Colonic mucosa (tissue), 4 donors: ENCODE results near the gene DENND1A. TPM values are rescaled to one million over a fixed set of nuclear protein-coding genes. Genes with fewer than 3 reads are reported as not detected.

Experiments used
- DNase-seq: peaks from one replicate; pipeline ENCODE4 v3.0.0-alpha.2; 2020
- H3K27ac ChIP-seq: fragments of 200-600 bp; one replicate; pipeline ENCODE4 v1.8.0; 2021
- H3K27me3 ChIP-seq: fragments of 200-600 bp; one replicate; pipeline ENCODE4 v1.8.0; 2021
- H3K36me3 ChIP-seq: fragments of 200-600 bp; one replicate; pipeline ENCODE4 v1.8.0; 2021
- H3K4me1 ChIP-seq: fragments of 200-600 bp; one replicate; pipeline ENCODE4 v1.8.0; 2021; ENCODE audit warnings: mild to moderate bottlenecking
- H3K4me3 ChIP-seq: fragments of 200-600 bp; one replicate; pipeline ENCODE4 v1.8.0; 2021
- H3K9ac ChIP-seq, 2 donors: one replicate each; pipeline ENCODE4 v1.7.0; 2013; ENCODE audit warnings: control low read depth in 2 of 2, low read depth in 2 of 2, low read length in 2 of 2
- H3K9me3 ChIP-seq: fragments of 200-600 bp; one replicate; pipeline ENCODE4 v1.8.0; 2021
- intact Hi-C: fragments of 100-400 bp; cut with DNase I; formaldehyde crosslinking; loops from one replicate; pipeline ENCODE4 v1.14.1; 2022
- total RNA-seq, 2 donors: library from RNA; stranded (reverse); fragmentation: NEBNext Ultra II Directional in 1 of 2; extraction: Animal tissue kit (Norgen Biotek cat#: 25700) in 1 of 2; gene quantifications; one replicate each; pipeline ENCODE4 v1.2.1, GENCODE V29; 2021
- TF ChIP-seq, protein P1 (sequence below): fragments of 200-600 bp; IDR thresholded peaks from one replicate; pipeline ENCODE4 v1.8.0; 2022; ENCODE audit warnings: antibody characterized with exemption, mild to moderate bottlenecking
- donor health status: healthy.
- donor health status: DM: no; HTN: no; CAD: no.
- donor health status: DM: no; HTN: no; CAD: no.

Gene DENND1A
- total RNA-seq, 2 donors from 2014 or later, result 34.3 to 39.9 TPM

DNA sequence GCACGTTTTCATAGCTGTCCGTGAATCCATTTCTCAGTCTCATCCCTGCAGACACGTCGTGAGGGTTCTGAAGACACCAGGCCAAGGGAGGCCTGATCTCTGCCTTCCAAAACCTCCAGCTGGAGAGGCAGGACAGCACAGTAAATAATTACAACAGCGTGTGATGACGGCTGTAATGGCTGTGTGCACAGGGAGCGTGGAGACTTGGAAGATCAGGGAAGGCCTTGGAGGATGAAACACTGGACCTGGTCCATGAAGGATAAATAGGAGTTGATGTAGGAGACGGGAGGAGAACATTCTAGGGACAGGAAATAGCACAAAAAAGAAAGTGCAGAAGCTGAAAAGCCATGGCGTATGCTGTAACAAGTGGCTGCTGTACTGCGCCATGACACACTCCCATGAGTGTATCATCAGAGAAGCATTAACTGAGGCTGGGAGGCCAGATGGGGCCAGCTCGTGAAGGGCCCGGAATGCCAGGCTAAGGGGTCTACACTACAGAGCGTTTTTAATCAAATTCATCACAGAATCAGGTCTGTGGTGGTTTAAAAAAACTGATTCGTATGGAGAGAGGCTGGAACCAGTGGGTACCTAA lies 476.8 kb downstream of the DENND1A start:
- TF ChIP-seq, protein P1, sequence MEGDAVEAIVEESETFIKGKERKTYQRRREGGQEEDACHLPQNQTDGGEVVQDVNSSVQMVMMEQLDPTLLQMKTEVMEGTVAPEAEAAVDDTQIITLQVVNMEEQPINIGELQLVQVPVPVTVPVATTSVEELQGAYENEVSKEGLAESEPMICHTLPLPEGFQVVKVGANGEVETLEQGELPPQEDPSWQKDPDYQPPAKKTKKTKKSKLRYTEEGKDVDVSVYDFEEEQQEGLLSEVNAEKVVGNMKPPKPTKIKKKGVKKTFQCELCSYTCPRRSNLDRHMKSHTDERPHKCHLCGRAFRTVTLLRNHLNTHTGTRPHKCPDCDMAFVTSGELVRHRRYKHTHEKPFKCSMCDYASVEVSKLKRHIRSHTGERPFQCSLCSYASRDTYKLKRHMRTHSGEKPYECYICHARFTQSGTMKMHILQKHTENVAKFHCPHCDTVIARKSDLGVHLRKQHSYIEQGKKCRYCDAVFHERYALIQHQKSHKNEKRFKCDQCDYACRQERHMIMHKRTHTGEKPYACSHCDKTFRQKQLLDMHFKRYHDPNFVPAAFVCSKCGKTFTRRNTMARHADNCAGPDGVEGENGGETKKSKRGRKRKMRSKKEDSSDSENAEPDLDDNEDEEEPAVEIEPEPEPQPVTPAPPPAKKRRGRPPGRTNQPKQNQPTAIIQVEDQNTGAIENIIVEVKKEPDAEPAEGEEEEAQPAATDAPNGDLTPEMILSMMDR, result no peak
- Histone ChIP-seq H3K9ac (no peak overlapping the region), H3K4me3 (no peak overlapping the region), H3K4me1 (peaks cover 11% of the 10 kb centered on the region), H3K36me3 (no peaks in the 10 kb centered on the region), H3K27ac (no peak overlapping the region), H3K27me3 (no peaks in the 10 kb centered on the region), H3K9me3 (no peaks in the 10 kb centered on the region)
- intact Hi-C loops, result no loop called here
- DNase-seq, result no peak

DNA sequence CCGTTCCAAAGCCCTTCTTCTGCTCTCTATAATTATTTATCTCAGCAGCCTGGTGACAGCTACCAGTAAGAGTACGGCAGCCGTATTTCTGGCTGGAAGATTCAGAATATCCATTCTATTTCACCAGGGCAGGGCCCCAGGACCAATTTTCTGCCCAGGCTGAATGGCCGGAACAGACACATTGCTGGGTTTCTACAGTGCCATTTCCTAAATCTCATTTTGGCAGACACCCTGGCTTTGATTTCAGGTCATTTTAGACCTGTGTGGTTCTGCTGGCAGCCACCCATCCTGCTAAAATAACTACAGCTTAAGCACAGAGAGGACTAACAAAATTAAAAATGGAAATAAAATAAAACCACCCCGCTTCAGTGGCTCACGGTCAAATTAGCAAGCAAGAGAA lies 478.9 kb downstream of the DENND1A start:
- DNase-seq, result no peak
- intact Hi-C loops, result no loop called here
- Histone ChIP-seq H3K36me3 (no peaks in the 10 kb centered on the region), H3K9me3 (no peaks in the 10 kb centered on the region), H3K4me1 (peaks cover 4% of the 10 kb centered on the region), H3K27me3 (no peaks in the 10 kb centered on the region), H3K9ac (no peak overlapping the region), H3K4me3 (no peak overlapping the region), H3K27ac (no peak overlapping the region)
- TF ChIP-seq, protein P1, result no peak

DNA sequence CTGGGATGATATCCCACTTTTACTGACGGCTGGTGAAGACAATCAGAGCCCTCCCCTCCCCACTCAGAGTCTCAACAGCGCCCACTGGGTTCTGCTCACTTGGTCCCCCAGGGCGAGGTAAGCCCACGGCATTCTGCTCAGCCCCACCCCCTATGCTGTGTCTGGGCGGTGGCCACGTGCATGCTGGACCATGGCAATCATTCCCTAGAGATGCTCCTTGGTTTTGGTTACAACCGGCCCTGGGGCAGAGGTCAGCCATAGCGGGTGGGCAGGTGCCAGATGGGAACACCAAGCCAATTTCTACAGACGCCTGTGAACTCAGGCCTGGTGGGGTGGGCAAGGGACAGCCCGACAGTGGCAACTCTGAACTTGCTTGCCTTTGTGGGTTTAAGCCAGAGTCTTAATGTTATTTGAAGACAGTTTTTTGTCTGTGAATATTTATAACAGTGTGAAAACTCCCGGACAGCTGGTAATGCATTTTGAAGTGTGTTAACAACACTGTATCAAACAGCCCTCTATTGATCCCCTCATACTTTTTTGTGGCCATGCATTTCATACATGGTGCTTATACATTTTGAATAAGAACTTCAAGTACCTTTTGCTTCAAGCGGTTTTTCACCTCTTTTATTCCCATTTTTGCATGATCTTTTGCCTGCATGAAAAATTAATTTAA lies 479.7 kb downstream of the DENND1A start:
- TF ChIP-seq, protein P1, result no peak
- no peak overlapping the region for H3K4me3 ChIP-seq
- no peak for DNase-seq
- H3K4me1 ChIP-seq, result peaks cover 3% of the 10 kb centered on the region
- intact Hi-C loops, result no loop called here
- no peak overlapping the region for H3K27ac ChIP-seq
- no peaks in the 10 kb centered on the region for H3K27me3 ChIP-seq
- no peaks in the 10 kb centered on the region for H3K36me3 ChIP-seq
- H3K9ac ChIP-seq, result no peak overlapping the region
- no peaks in the 10 kb centered on the region for H3K9me3 ChIP-seq

DNA sequence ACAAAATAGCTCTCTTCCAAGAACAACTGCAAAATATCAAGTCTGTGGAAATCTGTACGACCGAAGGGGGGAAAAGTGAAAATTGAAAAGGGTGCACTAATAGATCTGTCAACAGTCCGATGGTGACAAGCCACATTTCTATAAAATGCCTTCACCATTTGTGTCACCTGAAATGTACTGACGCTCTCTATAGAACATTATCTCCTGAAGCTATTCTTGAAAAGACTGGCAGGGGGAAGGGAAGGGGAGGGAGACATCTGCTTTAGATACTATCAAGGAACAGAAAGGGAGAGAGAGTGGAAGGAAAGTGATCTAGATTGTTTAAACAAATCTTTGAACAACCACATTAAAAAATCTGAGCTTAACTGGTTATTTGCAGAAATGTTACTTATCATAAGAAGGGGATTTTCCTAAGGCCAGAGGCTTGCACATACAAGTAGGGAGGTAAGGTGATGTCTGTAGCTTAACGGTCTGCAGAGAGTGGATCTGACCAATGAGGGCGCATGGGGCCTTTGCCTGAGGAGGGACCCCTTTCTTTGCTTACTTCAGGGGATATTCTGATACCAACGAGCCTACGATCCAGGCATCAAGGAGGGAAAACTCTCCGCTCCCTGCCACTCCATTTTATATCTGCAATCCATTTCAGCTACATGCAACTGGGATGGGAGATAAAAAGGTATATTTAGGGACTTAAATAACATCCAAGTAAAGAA lies 481.8 kb downstream of the DENND1A start:
- intact Hi-C loops, result no loop called here
- TF ChIP-seq, protein P1, result no peak
- Histone ChIP-seq H3K4me3 (no peak overlapping the region), H3K4me1 (no peaks in the 10 kb centered on the region), H3K9ac (no peak overlapping the region), H3K9me3 (no peaks in the 10 kb centered on the region), H3K27ac (no peak overlapping the region), H3K27me3 (no peaks in the 10 kb centered on the region), H3K36me3 (no peaks in the 10 kb centered on the region)
- DNase-seq, result no peak

DNA sequence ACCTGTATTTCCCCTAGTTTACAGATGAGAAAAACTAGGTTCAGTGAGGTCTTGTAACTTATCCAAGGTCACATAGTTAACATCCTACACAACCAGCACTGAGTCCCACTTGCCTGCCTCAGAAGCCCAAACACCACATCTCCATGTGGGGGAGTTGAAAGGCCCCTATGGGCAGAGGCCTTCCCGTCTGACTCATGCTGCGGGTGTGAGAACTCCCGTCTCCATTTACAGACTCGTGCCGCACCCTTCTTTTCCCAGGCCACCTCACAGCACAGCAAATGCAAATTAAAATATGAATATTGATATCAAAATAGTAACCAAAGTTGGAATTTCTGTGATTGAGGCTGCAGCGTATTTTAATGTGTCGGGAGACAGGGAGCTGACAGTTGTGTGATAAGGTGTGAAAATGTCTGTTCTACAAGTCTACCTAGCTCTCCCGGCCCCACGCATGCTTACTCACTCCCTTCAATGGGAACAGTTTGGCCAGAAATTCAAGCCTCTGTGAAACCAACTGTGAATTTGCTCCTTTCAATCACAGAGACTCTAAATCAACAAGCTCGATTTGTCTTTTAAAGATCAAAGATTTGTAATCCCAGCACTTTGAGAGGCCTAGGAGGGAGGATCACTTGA lies 483.8 kb downstream of the DENND1A start:
- TF ChIP-seq, protein P1, result no peak
- Histone ChIP-seq H3K9me3 (no peaks in the 10 kb centered on the region), H3K9ac (no peak overlapping the region), H3K27me3 (no peaks in the 10 kb centered on the region), H3K4me3 (no peak overlapping the region), H3K27ac (no peak overlapping the region), H3K36me3 (no peaks in the 10 kb centered on the region), H3K4me1 (no peaks in the 10 kb centered on the region)
- intact Hi-C loops, result no loop called here
- DNase-seq, result no peak
